K562 (cell line): ENCODE data around the gene PGS1. TPM values are rescaled to one million over a fixed set of nuclear protein-coding genes. Genes with fewer than 3 reads are reported as not detected.
A peak's percentile ranks its signal among the peaks of the same experiment; 100 is the strongest.

Source experiments
- CBX3 ChIP-seq, 2 experiments: IDR thresholded peaks; 1 replicate in 1 of 2; 2 replicates in 1 of 2; pipeline ENCODE4 v1.6.1; 2012; ENCODE audit warnings: inconsistent platforms in 2 of 2, low read length in 2 of 2, borderline replicate concordance in 1 of 2, control low read depth in 1 of 2
- CEBPG ChIP-seq, 3 experiments: fragments of 200-800 bp in 1 of 3; sonication (Bioruptor generic) in 1 of 3; sonication (generic) in 1 of 3; formaldehyde crosslinking in 1 of 3; IDR thresholded peaks in 2 of 3; conservative IDR thresholded peaks in 1 of 3; 2 replicates each; pipeline versions ENCODE4 v1.6.1 to v1.8.0; 2016 to 2022; ENCODE audit warnings: missing compliant biosample characterization in 2 of 3, missing genetic modification characterization in 2 of 3, mild to moderate bottlenecking in 1 of 3, missing genetic modification reagents in 1 of 3
- ILF3 ChIP-seq: fragments of 450-650 bp; IDR thresholded peaks from 2 replicates; pipeline ENCODE4 v1.6.1; 2018; ENCODE audit warnings: antibody characterized with exemption, mild to moderate bottlenecking, moderate library complexity, borderline replicate concordance
- KDM2B ChIP-seq: fragments of 250-450 bp; sonication (Bioruptor Pico); IDR thresholded peaks from 2 replicates; pipeline ENCODE4 v1.8.0; 2021; ENCODE audit warnings: mild to moderate bottlenecking, moderate library complexity
- KDM4B ChIP-seq, 2 experiments: fragments of 450-650 bp in 1 of 2; sonication (generic) in 1 of 2; IDR thresholded peaks; 2 replicates each; pipeline ENCODE4 v1.6.1; 2016 to 2017; ENCODE audit warnings: borderline replicate concordance in 2 of 2, antibody characterized with exemption in 1 of 2, low read depth in 1 of 2, mild to moderate bottlenecking in 1 of 2
- MCM2 ChIP-seq: fragments of 450-650 bp; IDR thresholded peaks from 2 replicates; pipeline ENCODE4 v1.6.1; 2017; ENCODE audit warnings: low read depth, mild to moderate bottlenecking
- POLR2G ChIP-seq: fragments of 200-400 bp; formaldehyde crosslinking; IDR thresholded peaks from 2 replicates; pipeline ENCODE4 v1.6.1; 2017; ENCODE audit warnings: low read depth, mild to moderate bottlenecking, antibody characterized with exemption, low read length, moderate library complexity
- SAFB2 ChIP-seq: fragments of 200-400 bp; formaldehyde crosslinking; IDR thresholded peaks from 2 replicates; pipeline ENCODE4 v1.6.1; 2018; ENCODE audit warnings: borderline replicate concordance, low read length, low read depth, moderate library complexity; ENCODE audit not compliant: severe bottlenecking
- TFE3 ChIP-seq: fragments of 450-650 bp; formaldehyde crosslinking; IDR thresholded peaks from 2 replicates; pipeline ENCODE4 v1.4.0; 2020; ENCODE audit warnings: mild to moderate bottlenecking, mixed read lengths
- TGIF2 ChIP-seq: sonication (generic); formaldehyde crosslinking; IDR thresholded peaks from 2 replicates; pipeline ENCODE4 v1.8.1; 2022; ENCODE audit warnings: mild to moderate bottlenecking, missing genetic modification reagents, moderate library complexity
- VEZF1 ChIP-seq: fragments of 200-800 bp; sonication (Bioruptor generic); IDR thresholded peaks from 2 replicates; pipeline ENCODE4 v1.6.1; 2017; ENCODE audit warnings: missing genetic modification characterization, missing compliant biosample characterization
- ZBTB17 ChIP-seq: fragments of 450-650 bp; formaldehyde crosslinking; IDR thresholded peaks from 2 replicates; pipeline ENCODE4 v1.4.0; 2020; ENCODE audit warnings: mild to moderate bottlenecking
- ZBTB26 ChIP-seq: fragments of 450-650 bp; formaldehyde crosslinking; IDR thresholded peaks from 2 replicates; pipeline ENCODE4 v1.4.0; 2022; ENCODE audit warnings: missing genetic modification characterization
- ZBTB7A ChIP-seq: IDR thresholded peaks from 2 replicates; pipeline ENCODE4 v1.6.1; 2011; ENCODE audit warnings: low read depth, mild to moderate bottlenecking, low read length, moderate library complexity, borderline replicate concordance; ENCODE audit not compliant: control insufficient read depth
- ZNF316 ChIP-seq: fragments of 450-650 bp; IDR thresholded peaks from 2 replicates; pipeline ENCODE4 v1.6.1; 2016
- ZNF431 ChIP-seq: sonication (generic); formaldehyde crosslinking; IDR thresholded peaks from 2 replicates; pipeline ENCODE4 v1.8.0; 2022; ENCODE audit warnings: mild to moderate bottlenecking, missing genetic modification reagents
- polyA plus RNA-seq, 8 experiments: library from polyadenylated mRNA; depleted of rRNA in 4 of 8; stranded (reverse) in 5 of 8; unstranded in 3 of 8; fragments of >200 nt; fragmentation: Nextera tagmentation in 2 of 8; fragmentation: Illumina TruSeq in 1 of 8; extraction: Ambion mirVana in 2 of 8; extraction: Trizol in 1 of 8; gene quantifications; 2 replicates each; pipeline versions ENCODE4 v1.2.1 to v1.2.3, GENCODE V29; 2011 to 2014; ENCODE audit warnings: inconsistent platforms in 1 of 8, missing spikeins in 1 of 8
- total RNA-seq, 7 experiments: library from RNA; depleted of rRNA in 6 of 7; stranded (reverse); fragments of >200 nt in 6 of 7; fragmentation: Illumina TruSeq in 2 of 7; extraction: Trizol in 2 of 7; gene quantifications; 2 replicates each; pipeline versions ENCODE4 v1.2.1 to v1.2.3, GENCODE V29; 2011 to 2021; ENCODE audit warnings: low replicate concordance in 1 of 7
- TF ChIP-seq, protein P1 (sequence below): fragments of 450-650 bp; IDR thresholded peaks from 2 replicates; pipeline ENCODE4 v1.7.1; 2018; ENCODE audit warnings: mild to moderate bottlenecking, low read depth; ENCODE audit not compliant: partially characterized antibody
- TF ChIP-seq, protein P2 (sequence below): fragments of 450-650 bp; formaldehyde crosslinking; IDR thresholded peaks from 2 replicates; pipeline ENCODE4 v1.4.0; 2022; ENCODE audit warnings: mild to moderate bottlenecking, moderate library complexity

Gene PGS1
- total and polyA plus RNA-seq, 9 of the 15 experiments (the other 6 are each of a cell fraction or from before 2014, with no cell fraction given): 1.3 to 39.4 (median 22.3) TPM

DNA sequence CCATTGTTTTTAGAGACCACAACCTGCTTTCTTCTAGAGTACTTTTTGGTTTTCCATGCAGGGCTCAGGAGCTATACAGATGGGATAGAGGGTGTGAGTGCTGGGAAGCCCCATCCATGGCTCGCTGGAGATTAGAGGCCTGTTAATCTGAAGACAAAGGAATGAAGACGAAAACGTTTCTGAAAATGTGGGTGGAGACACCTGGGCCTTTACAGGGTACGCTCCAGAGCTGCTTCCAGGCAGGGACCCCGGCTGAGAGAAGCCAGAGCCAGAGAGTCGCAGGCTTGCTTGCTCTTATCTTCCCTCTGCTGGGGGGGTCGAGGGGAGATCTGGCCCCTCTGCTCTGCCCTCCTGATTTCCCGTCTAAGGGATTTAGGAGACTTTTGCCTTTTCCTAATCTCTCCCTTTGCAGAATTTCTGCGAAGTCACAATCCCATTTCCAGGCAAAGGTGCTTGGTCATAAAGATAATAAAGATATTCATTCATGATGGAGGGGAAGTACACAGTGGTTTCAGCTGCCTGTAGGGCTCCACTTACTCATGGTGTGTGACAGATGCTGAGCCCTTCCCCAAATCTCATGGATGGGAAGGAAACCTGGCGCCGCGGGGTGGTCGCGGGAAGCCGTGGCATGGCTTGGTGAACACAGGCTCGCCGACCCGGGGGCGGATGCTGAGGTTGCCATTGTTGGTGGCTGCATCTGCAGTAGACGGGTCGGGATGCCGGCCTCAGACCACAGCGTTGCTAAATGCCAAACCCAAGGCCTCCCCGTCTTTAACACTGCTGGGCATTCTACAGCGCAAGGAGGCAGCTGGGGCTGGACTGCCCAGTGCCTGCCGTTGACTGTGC is 13.8 kb upstream of the PGS1 start (continued):
- TF ChIP-seq TGIF2 (CRISPR knock-in tag): no peak
- TF ChIP-seq, protein P1, sequence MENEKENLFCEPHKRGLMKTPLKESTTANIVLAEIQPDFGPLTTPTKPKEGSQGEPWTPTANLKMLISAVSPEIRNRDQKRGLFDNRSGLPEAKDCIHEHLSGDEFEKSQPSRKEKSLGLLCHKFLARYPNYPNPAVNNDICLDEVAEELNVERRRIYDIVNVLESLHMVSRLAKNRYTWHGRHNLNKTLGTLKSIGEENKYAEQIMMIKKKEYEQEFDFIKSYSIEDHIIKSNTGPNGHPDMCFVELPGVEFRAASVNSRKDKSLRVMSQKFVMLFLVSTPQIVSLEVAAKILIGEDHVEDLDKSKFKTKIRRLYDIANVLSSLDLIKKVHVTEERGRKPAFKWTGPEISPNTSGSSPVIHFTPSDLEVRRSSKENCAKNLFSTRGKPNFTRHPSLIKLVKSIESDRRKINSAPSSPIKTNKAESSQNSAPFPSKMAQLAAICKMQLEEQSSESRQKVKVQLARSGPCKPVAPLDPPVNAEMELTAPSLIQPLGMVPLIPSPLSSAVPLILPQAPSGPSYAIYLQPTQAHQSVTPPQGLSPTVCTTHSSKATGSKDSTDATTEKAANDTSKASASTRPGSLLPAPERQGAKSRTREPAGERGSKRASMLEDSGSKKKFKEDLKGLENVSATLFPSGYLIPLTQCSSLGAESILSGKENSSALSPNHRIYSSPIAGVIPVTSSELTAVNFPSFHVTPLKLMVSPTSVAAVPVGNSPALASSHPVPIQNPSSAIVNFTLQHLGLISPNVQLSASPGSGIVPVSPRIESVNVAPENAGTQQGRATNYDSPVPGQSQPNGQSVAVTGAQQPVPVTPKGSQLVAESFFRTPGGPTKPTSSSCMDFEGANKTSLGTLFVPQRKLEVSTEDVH: no peak
- TF ChIP-seq MCM2: no peak
- no peak for TF ChIP-seq CEBPG (CRISPR knock-in tag; IDR thresholded peaks at IDR 0.05)
- TF ChIP-seq CEBPG (tag; conservative IDR thresholded peaks at IDR 0.05 in 1 of 2, IDR thresholded peaks at IDR 0.05 in 1 of 2): no peak
- no peak for TF ChIP-seq TFE3 (CRISPR knock-in tag)
- no peak for TF ChIP-seq CBX3 (IDR thresholded peaks at IDR 0.05; ENCODE audit: borderline replicate concordance in 1 of 2, low read length in 2 of 2)
- TF ChIP-seq VEZF1 (CRISPR knock-in tag): peak; percentile 36; the same call in 1 of the 2 replicates
- TF ChIP-seq SAFB2: no peak
- TF ChIP-seq ZBTB7A: no peak
- TF ChIP-seq ZNF431 (CRISPR knock-in tag): no peak
- TF ChIP-seq ZNF316: peak; percentile 61; the same call in 1 of the 2 replicates
- TF ChIP-seq POLR2G: no peak
- no peak for TF ChIP-seq ZBTB26 (CRISPR knock-in tag)
- TF ChIP-seq KDM2B (CRISPR knock-in tag): no peak
- no peak for TF ChIP-seq KDM4B (IDR thresholded peaks at IDR 0.05; ENCODE audit: borderline replicate concordance in 2 of 2, low read depth in 1 of 2)
- TF ChIP-seq ILF3: no peak
- TF ChIP-seq, protein P2, sequence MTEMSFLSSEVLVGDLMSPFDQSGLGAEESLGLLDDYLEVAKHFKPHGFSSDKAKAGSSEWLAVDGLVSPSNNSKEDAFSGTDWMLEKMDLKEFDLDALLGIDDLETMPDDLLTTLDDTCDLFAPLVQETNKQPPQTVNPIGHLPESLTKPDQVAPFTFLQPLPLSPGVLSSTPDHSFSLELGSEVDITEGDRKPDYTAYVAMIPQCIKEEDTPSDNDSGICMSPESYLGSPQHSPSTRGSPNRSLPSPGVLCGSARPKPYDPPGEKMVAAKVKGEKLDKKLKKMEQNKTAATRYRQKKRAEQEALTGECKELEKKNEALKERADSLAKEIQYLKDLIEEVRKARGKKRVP (CRISPR knock-in tag): no peak
- TF ChIP-seq ZBTB17: no peak
